ENCODE measurements around the gene BET1.

- no peak for TF ChIP-seq POLR2A (IDR thresholded peaks at IDR 0.05)
- no peak for TF ChIP-seq CTCF (IDR thresholded peaks at IDR 0.05 in 8 of 11, conservative IDR thresholded peaks at IDR 0.05 in 3 of 11)
- no peak for TF ChIP-seq POLR2AphosphoS5 (IDR thresholded peaks at IDR 0.05)
Observed at GRCh38 chr7:94008537-94008936, 4.4 kb upstream of the BET1 start.
